ENCODE results near the gene TMEM250.

DNA sequence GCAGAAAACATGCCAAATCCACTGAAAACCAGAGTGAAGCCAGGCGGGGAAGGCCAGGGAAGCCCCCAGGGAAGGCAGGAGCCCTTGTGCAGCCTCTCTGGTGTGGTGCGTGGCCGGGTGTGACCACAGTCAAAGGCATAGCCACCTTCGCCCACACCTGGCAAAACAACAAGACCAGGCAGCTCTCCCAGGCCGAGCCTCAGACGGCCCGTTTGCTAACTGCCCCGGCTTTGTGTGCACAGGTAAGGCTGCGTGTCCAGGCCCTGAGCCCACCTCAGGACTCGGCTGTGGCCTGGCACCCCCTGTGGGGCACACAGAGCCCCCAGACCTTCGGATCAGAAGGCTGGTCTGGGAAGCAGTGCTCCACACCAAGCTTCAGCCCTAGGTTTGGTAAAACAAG, 6.1 kb downstream of the TMEM250 start:
- TF ChIP-seq, protein P1, sequence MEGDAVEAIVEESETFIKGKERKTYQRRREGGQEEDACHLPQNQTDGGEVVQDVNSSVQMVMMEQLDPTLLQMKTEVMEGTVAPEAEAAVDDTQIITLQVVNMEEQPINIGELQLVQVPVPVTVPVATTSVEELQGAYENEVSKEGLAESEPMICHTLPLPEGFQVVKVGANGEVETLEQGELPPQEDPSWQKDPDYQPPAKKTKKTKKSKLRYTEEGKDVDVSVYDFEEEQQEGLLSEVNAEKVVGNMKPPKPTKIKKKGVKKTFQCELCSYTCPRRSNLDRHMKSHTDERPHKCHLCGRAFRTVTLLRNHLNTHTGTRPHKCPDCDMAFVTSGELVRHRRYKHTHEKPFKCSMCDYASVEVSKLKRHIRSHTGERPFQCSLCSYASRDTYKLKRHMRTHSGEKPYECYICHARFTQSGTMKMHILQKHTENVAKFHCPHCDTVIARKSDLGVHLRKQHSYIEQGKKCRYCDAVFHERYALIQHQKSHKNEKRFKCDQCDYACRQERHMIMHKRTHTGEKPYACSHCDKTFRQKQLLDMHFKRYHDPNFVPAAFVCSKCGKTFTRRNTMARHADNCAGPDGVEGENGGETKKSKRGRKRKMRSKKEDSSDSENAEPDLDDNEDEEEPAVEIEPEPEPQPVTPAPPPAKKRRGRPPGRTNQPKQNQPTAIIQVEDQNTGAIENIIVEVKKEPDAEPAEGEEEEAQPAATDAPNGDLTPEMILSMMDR (IDR thresholded peaks at IDR 0.05 in 8 of 11, conservative IDR thresholded peaks at IDR 0.05 in 3 of 11): no peak
- no peak for TF ChIP-seq POLR2A (IDR thresholded peaks at IDR 0.05)
- TF ChIP-seq POLR2AphosphoS5 (IDR thresholded peaks at IDR 0.05): peak in 2 of 3 donors; percentile 8 to 48
